ENCODE measurements around the gene CLIC3. TPM values are rescaled to one million over a fixed set of nuclear protein-coding genes. Genes with fewer than 3 reads are reported as not detected.
A peak's percentile ranks its signal among the peaks of the same experiment; 100 is the strongest.

CLIC3 gene, protein sequence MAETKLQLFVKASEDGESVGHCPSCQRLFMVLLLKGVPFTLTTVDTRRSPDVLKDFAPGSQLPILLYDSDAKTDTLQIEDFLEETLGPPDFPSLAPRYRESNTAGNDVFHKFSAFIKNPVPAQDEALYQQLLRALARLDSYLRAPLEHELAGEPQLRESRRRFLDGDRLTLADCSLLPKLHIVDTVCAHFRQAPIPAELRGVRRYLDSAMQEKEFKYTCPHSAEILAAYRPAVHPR
- not detected for total RNA-seq

DNA sequence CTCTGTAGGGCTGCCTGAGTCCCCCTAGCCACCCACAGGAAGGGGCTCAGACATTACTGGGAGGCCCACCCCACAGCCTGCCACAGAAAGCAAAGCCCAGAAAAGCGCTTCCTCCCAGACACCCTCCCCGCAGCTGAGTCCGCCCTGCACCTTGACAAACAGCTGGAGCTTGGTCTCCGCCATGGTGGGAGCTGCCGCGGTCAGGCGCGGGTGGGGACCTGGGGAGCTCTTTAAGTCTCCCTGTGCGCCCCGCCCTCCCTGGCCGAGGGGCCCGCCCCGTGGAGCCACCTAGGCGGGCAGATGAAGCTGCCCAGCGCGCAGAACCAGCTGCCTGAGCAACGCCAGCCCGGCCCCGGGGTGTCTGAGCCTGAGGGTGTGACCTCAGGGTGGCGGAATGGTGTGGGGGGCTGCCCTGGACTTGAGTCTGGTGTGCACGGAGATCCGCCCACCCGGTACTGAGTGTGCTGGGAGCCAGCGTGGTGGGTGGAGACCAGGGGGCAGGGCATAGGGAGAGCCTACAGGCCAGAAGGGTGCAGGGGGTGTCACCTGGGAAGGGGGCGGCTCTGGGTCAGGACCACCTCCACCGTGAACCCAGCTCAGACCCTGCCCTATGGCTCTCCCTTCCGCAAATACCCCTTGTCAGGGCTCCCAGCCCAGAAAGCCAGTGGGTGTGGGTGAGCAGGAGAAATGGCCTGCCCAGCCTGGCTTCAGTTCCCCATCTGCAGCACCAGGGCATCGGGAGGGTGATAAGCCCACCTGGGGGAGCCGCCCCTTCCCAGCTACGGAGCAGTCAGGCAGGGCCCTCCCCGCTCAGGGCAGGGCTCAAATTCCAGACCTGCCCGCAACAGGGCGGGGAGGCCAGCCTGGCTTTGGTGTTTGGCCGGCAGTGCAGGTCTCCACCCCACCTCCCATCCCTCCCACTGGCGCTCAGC lies at the start of gene CLIC3:
Gene CLIC3, minus strand, starts transcription at position 208 of the 932 bp plus-strand sequence. Its CDS starts 25 bp downstream, at position 183.
- ATAC-seq (no peak), DNase-seq (ENCODE audit: low spot score in 2 of 2) (no peak)
- H3K27ac Mint-ChIP-seq, result no peak within 1 kb of the TSS
- no peaks in the 10 kb centered on the region for H3K36me3 Mint-ChIP-seq
- no peaks in the 10 kb centered on the region for H3K9me3 Mint-ChIP-seq

- Mint-ChIP-seq H3K9me3 (no peaks in the 10 kb centered on the region), H3K36me3 (no peaks in the 10 kb centered on the region), H3K27ac (no peak overlapping the region)
- ATAC-seq (peak; percentile 31 to 34), DNase-seq (ENCODE audit: low spot score in 2 of 2) (no peak)
Observed at GRCh38 chr9:137045294-137046087, 49.1 kb upstream of the CLIC3 start.

- ATAC-seq (no peak), DNase-seq (ENCODE audit: low spot score in 2 of 2) (no peak)
- Mint-ChIP-seq H3K9me3 (no peaks in the 10 kb centered on the region), H3K36me3 (no peaks in the 10 kb centered on the region), H3K27ac (no peak overlapping the region)
Observed at GRCh38 chr9:137044502-137045177, 48.3 kb upstream of the CLIC3 start.

- DNase-seq (ENCODE audit: low spot score in 2 of 2) (no peak), ATAC-seq (no peak)
- Mint-ChIP-seq H3K9me3 (no peaks in the 10 kb centered on the region), H3K36me3 (no peaks in the 10 kb centered on the region), H3K27ac (no peak overlapping the region)
Observed at GRCh38 chr9:137044037-137044436, 47.7 kb upstream of the CLIC3 start.

- DNase-seq (ENCODE audit: low spot score in 2 of 2), result no peak
- H3K36me3 Mint-ChIP-seq, result no peaks in the 10 kb centered on the region
- H3K9me3 Mint-ChIP-seq, result no peaks in the 10 kb centered on the region
- no peak overlapping the region for H3K27ac Mint-ChIP-seq
- ATAC-seq, result no peak
Observed at GRCh38 chr9:137042751-137043727, 46.7 kb upstream of the CLIC3 start.

DNA sequence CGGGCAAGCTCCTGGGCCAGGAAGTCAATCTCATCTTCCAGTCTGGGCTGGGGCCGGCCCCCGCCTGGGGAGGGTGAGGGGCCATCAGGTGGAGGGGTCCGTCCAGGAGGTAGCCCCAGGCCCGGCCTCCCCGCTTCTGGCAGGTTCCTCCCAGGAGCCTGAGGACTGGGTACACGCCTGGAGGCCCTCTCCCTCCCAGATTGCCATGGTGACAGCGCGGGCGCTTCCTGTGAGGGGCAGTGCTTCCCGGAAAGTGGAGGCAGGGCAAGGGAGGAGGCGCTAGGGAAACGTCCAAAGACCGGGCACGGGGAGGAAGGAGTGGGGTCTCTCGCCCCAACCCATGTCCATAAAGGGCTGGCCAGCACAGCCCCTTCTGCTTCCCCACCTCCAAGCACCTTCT lies 44.8 kb upstream of the CLIC3 start:
- H3K36me3 Mint-ChIP-seq, result no peaks in the 10 kb centered on the region
- no peak overlapping the region for H3K27ac Mint-ChIP-seq
- H3K9me3 Mint-ChIP-seq, result no peaks in the 10 kb centered on the region
- DNase-seq (ENCODE audit: low spot score in 2 of 2) (no peak), ATAC-seq (no peak)

- ATAC-seq (no peak), DNase-seq (ENCODE audit: low spot score in 2 of 2) (no peak)
- H3K9me3 Mint-ChIP-seq, result no peaks in the 10 kb centered on the region
- H3K36me3 Mint-ChIP-seq, result no peaks in the 10 kb centered on the region
- H3K27ac Mint-ChIP-seq, result no peak overlapping the region
Observed at GRCh38 chr9:137040568-137040967, 44.2 kb upstream of the CLIC3 start.

GRCh38 chr9:137039611-137040366 lies 43.4 kb upstream of the CLIC3 start:
- no peak for ATAC-seq
- no peak for DNase-seq (ENCODE audit: low spot score in 2 of 2)
- Mint-ChIP-seq H3K27ac (no peak overlapping the region), H3K9me3 (no peaks in the 10 kb centered on the region), H3K36me3 (no peaks in the 10 kb centered on the region)

- H3K9me3 Mint-ChIP-seq, result no peaks in the 10 kb centered on the region
- H3K27ac Mint-ChIP-seq, result no peak overlapping the region
- ATAC-seq, result no peak
- no peak for DNase-seq (ENCODE audit: low spot score in 2 of 2)
- no peaks in the 10 kb centered on the region for H3K36me3 Mint-ChIP-seq
Observed at GRCh38 chr9:137038916-137039315, 42.5 kb upstream of the CLIC3 start.

GRCh38 chr9:137037483-137037882 lies 41.1 kb upstream of the CLIC3 start:
- no peak for ATAC-seq
- Mint-ChIP-seq H3K36me3 (no peaks in the 10 kb centered on the region), H3K9me3 (no peaks in the 10 kb centered on the region), H3K27ac (no peak overlapping the region)
- DNase-seq (ENCODE audit: low spot score in 2 of 2), result no peak

GRCh38 chr9:137037035-137037434 lies 40.7 kb upstream of the CLIC3 start:
- Mint-ChIP-seq H3K36me3 (no peaks in the 10 kb centered on the region), H3K27ac (no peak overlapping the region), H3K9me3 (no peaks in the 10 kb centered on the region)
- ATAC-seq, result no peak
- no peak for DNase-seq (ENCODE audit: low spot score in 2 of 2)

- H3K36me3 Mint-ChIP-seq, result no peaks in the 10 kb centered on the region
- DNase-seq (ENCODE audit: low spot score in 2 of 2) (no peak), ATAC-seq (no peak)
- peak overlapping the region in 1 of 2 donors; percentile 60 for H3K27ac Mint-ChIP-seq
- H3K9me3 Mint-ChIP-seq, result no peaks in the 10 kb centered on the region
Observed at GRCh38 chr9:137035937-137036336, 39.6 kb upstream of the CLIC3 start.

DNA sequence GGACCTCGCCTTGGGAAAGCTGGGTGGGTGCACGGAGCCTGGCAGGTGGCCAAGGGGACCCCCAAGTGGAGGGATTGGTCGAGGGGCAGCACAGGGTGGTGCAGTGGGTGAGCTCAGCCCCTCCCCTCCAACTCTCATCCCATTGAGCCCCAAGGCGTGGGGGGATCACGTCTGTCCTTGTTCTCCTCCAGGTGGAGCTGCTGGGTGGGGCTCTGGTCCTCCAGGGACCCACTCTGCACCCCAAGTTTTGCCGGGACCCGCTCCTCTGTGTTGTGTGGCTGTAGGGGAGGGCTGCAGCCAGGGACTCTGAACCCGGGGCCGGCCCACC lies 39.1 kb upstream of the CLIC3 start:
- peak overlapping the region in 1 of 2 donors; percentile 60 for H3K27ac Mint-ChIP-seq
- DNase-seq (ENCODE audit: low spot score in 2 of 2), result no peak
- no peaks in the 10 kb centered on the region for H3K9me3 Mint-ChIP-seq
- ATAC-seq, result peak in 1 of 2 donors; percentile 8
- no peaks in the 10 kb centered on the region for H3K36me3 Mint-ChIP-seq

DNA sequence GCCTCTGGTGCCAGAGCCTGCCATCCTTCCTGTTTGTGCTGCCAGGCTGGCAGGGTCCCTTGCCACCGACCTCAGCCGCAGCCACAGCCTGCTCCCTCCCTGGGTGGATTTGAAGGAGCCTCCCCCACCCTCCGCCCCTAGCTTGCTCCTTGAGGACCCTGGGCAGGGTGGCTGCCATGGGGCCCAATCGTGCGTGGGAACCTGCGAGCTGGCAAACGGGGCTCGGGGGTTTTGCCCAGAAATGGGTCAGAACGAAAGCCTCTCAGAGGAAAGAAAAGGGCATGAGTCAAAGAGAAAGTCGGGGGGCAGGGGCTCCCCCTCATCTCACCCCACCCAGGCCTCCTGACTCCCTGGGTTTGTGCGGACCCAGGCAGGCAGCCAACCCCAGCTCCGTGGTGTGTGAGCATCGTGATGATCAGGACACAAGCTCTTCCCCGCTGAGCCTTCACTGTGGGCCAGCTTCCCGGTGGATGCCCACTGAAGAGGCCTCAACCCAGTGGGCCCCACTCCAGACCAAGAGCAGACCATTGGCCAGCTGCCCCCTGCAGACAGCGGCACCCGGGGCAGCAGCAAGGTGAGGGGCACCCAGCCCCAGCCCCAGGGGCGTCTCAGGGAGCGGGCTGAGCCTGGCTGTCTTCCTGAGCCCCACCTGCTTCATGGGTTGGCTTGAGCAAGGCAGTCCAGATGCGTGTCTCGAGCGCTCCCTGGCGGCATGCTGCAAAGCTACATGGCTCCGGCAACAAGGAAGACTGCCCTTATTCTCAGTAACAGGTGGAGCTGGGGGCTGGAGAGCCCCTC lies 38.5 kb upstream of the CLIC3 start:
- H3K36me3 Mint-ChIP-seq, result no peaks in the 10 kb centered on the region
- ATAC-seq (peak; percentile 84 to 88), DNase-seq (ENCODE audit: low spot score in 2 of 2) (peak; percentile 87)
- no peaks in the 10 kb centered on the region for H3K9me3 Mint-ChIP-seq
- peak overlapping the region; percentile 22 to 60 for H3K27ac Mint-ChIP-seq

Measured in activated naive CD4-positive, alpha-beta T cell treated with anti-CD3 and anti-CD28 coated beads, Interleukin-2, amount 50 U/mL, for 72 hours (primary cell).